HEK293 (cell line): ENCODE results near the gene TMEM63B.

Source experiments
- CTCF ChIA-PET: fragments of 350-600 bp; formaldehyde crosslinking; extraction: SDS; loops from one replicate; lab custom pipeline; 2021; ENCODE audit warnings: antibody characterized with exemption; lab: Yijun Ruan, JAX
- POLR2A ChIA-PET: fragments of 300-600 bp; formaldehyde crosslinking; extraction: SDS; loops from one replicate; lab custom pipeline; 2020; ENCODE audit warnings: antibody characterized with exemption, inconsistent platforms; lab: Yijun Ruan, JAX
- H3K27ac ChIP-seq: fragments of 200-500 bp; sonication (Bioruptor generic); 2 replicates; pipeline ENCODE4 v1.5.1; 2014; ENCODE audit warnings: low read depth, low read length, control low read depth, inconsistent platforms; ENCODE audit errors: extremely low read depth
- H3K36me3 ChIP-seq, 2 experiments: fragments of 200-500 bp in 1 of 2; sonication (Bioruptor generic) in 1 of 2; 1 replicate in 1 of 2; 2 replicates in 1 of 2; pipeline ENCODE4 v1.5.1; 2014 to 2017; ENCODE audit warnings: inconsistent platforms in 2 of 2, low read length in 2 of 2; ENCODE audit not compliant: control insufficient read depth in 2 of 2, insufficient read depth in 1 of 2
- H3K4me1 ChIP-seq: fragments of 200-500 bp; sonication (Bioruptor generic); 2 replicates; pipeline ENCODE4 v1.5.1; 2014; ENCODE audit warnings: mild to moderate bottlenecking, low read length, inconsistent platforms; ENCODE audit not compliant: control insufficient read depth, insufficient read depth
- H3K4me3 ChIP-seq: 2 replicates; pipeline ENCODE4 v1.5.1; 2011; ENCODE audit warnings: low read depth, mild to moderate bottlenecking, control low read depth, low read length, moderate library complexity
- H3K9me3 ChIP-seq: fragments of 200-500 bp; sonication (Bioruptor generic); 2 replicates; pipeline ENCODE4 v1.5.1; 2014; ENCODE audit warnings: low read depth, low read length, inconsistent platforms; ENCODE audit not compliant: control insufficient read depth, insufficient read depth
- EGR2 ChIP-seq: fragments of 450-650 bp; formaldehyde crosslinking; IDR thresholded peaks from 2 replicates; pipeline ENCODE4 v1.5.1; 2016; ENCODE audit warnings: low read depth, missing biosample characterization, missing genetic modification characterization
- GLIS2 ChIP-seq: fragments of 450-650 bp; formaldehyde crosslinking; IDR thresholded peaks from 2 replicates; pipeline ENCODE4 v1.5.1; 2016; ENCODE audit warnings: missing biosample characterization, missing genetic modification characterization
- SP7 ChIP-seq: fragments of 450-650 bp; formaldehyde crosslinking; IDR thresholded peaks from 2 replicates; pipeline ENCODE4 v1.5.1; 2016; ENCODE audit warnings: missing biosample characterization, missing genetic modification characterization
- ZBTB6 ChIP-seq: fragments of 450-650 bp; formaldehyde crosslinking; IDR thresholded peaks from 2 replicates; pipeline ENCODE4 v1.5.1; 2017; ENCODE audit warnings: missing biosample characterization, missing genetic modification characterization
- ZFHX2 ChIP-seq: fragments of 450-650 bp; formaldehyde crosslinking; conservative IDR thresholded peaks from 2 replicates; pipeline ENCODE4 v1.5.1; 2016; ENCODE audit warnings: missing biosample characterization, missing genetic modification characterization
- ZFP69B ChIP-seq: fragments of 450-650 bp; formaldehyde crosslinking; IDR thresholded peaks from 2 replicates; pipeline ENCODE4 v1.5.1; 2016; ENCODE audit warnings: missing biosample characterization, missing genetic modification characterization
- ZNF133 ChIP-seq: fragments of 450-650 bp; formaldehyde crosslinking; IDR thresholded peaks from 2 replicates; pipeline ENCODE4 v1.5.1; 2016; ENCODE audit warnings: missing biosample characterization, missing genetic modification characterization
- ZNF146 ChIP-seq: fragments of 450-650 bp; formaldehyde crosslinking; IDR thresholded peaks from 2 replicates; pipeline ENCODE4 v1.5.1; 2016; ENCODE audit warnings: missing biosample characterization, missing genetic modification characterization
- ZNF274 ChIP-seq, 2 experiments: fragments of 200-500 bp in 1 of 2; fragments of 450-650 bp in 1 of 2; sonication (Bioruptor generic) in 1 of 2; formaldehyde crosslinking in 1 of 2; IDR thresholded peaks; 2 replicates each; pipeline versions ENCODE4 v1.5.1 to v1.6.1; 2014 to 2016; ENCODE audit warnings: borderline replicate concordance in 1 of 2, inconsistent platforms in 1 of 2, low read length in 1 of 2, missing biosample characterization in 1 of 2, missing genetic modification characterization in 1 of 2
- ZNF292 ChIP-seq: fragments of 450-650 bp; formaldehyde crosslinking; IDR thresholded peaks from 2 replicates; pipeline ENCODE4 v1.5.1; 2016; ENCODE audit warnings: low read depth, missing biosample characterization, missing genetic modification characterization, borderline replicate concordance
- ZNF350 ChIP-seq: fragments of 450-650 bp; formaldehyde crosslinking; IDR thresholded peaks from 2 replicates; pipeline ENCODE4 v1.5.0; 2017; ENCODE audit warnings: missing biosample characterization, mild to moderate bottlenecking, missing genetic modification characterization
- ZNF366 ChIP-seq: fragments of 450-650 bp; formaldehyde crosslinking; conservative IDR thresholded peaks from 2 replicates; pipeline ENCODE4 v1.5.1; 2016; ENCODE audit warnings: missing biosample characterization, missing genetic modification characterization
- ZNF529 ChIP-seq: fragments of 450-650 bp; formaldehyde crosslinking; IDR thresholded peaks from 2 replicates; pipeline ENCODE4 v1.5.1; 2017; ENCODE audit warnings: missing genetic modification characterization, missing biosample characterization; ENCODE audit not compliant: insufficient replicate concordance
- ZNF544 ChIP-seq: fragments of 450-650 bp; formaldehyde crosslinking; IDR thresholded peaks from 2 replicates; pipeline ENCODE4 v1.5.0; 2017; ENCODE audit warnings: missing biosample characterization, missing genetic modification characterization
- ZNF600 ChIP-seq: fragments of 450-650 bp; formaldehyde crosslinking; IDR thresholded peaks from 2 replicates; pipeline ENCODE4 v1.5.1; 2016; ENCODE audit warnings: missing biosample characterization, missing genetic modification characterization
- ZNF624 ChIP-seq: fragments of 450-650 bp; formaldehyde crosslinking; IDR thresholded peaks from 2 replicates; pipeline ENCODE4 v1.5.1; 2017; ENCODE audit warnings: missing biosample characterization, missing genetic modification characterization
- ZNF776 ChIP-seq: fragments of 450-650 bp; formaldehyde crosslinking; IDR thresholded peaks from 2 replicates; pipeline ENCODE4 v1.5.0; 2017; ENCODE audit warnings: missing biosample characterization, missing genetic modification characterization, borderline replicate concordance
- ZSCAN4 ChIP-seq: fragments of 450-650 bp; formaldehyde crosslinking; IDR thresholded peaks from 2 replicates; pipeline ENCODE4 v1.5.1; 2017; ENCODE audit warnings: missing biosample characterization, missing genetic modification characterization
- TF ChIP-seq, protein P1 (sequence below): fragments of 450-650 bp; formaldehyde crosslinking; IDR thresholded peaks from 2 replicates; pipeline ENCODE4 v1.5.1; 2016; ENCODE audit warnings: missing biosample characterization, missing genetic modification characterization
- TF ChIP-seq, protein P2 (sequence below): fragments of 450-650 bp; formaldehyde crosslinking; IDR thresholded peaks from 2 replicates; pipeline ENCODE4 v1.5.1; 2016; ENCODE audit warnings: missing biosample characterization, missing genetic modification characterization

The TMEM63B gene

GRCh38 chr6:44133981-44134711 lies 6.8 kb downstream of the TMEM63B start:
- POLR2A ChIA-PET: interaction anchor here (0.6 to 3.3 kb wide), 9 partner anchors 9 to 171 kb away, joined by 3 to 18 read pairs (median 3); partner anchors contain the start of gene HSP90AB1

GRCh38 chr6:44135173-44135758 lies 7.9 kb downstream of the TMEM63B start:
- TF ChIP-seq ZNF350 (tag by site-specific recombination): no peak
- TF ChIP-seq ZNF133: no peak
- TF ChIP-seq, protein P1, sequence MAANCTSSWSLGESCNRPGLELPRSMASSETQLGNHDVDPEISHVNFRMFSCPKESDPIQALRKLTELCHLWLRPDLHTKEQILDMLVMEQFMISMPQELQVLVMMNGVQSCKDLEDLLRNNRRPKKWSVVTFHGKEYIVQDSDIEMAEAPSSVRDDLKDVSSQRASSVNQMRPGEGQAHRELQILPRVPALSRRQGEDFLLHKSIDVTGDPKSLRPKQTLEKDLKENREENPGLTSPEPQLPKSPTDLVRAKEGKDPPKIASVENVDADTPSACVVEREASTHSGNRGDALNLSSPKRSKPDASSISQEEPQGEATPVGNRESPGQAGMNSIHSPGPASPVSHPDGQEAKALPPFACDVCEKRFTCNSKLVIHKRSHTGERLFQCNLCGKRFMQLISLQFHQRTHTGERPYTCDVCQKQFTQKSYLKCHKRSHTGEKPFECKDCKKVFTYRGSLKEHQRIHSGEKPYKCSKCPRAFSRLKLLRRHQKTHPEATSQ (tag by site-specific recombination): no peak
- TF ChIP-seq ZNF600 (tag by site-specific recombination): no peak
- no peak for TF ChIP-seq ZBTB6
- no peak for TF ChIP-seq ZNF292 (tag by site-specific recombination)
- no peak for TF ChIP-seq ZNF624 (tag by site-specific recombination)
- TF ChIP-seq SP7 (tag by site-specific recombination): no peak
- TF ChIP-seq ZNF274 (IDR thresholded peaks at IDR 0.05; ENCODE audit: low read length): no peak
- TF ChIP-seq ZNF274 (tag by site-specific recombination; IDR thresholded peaks at IDR 0.05; ENCODE audit: borderline replicate concordance): no peak
- TF ChIP-seq GLIS2 (tag by site-specific recombination): no peak
- no peak for TF ChIP-seq ZNF776 (tag by site-specific recombination)
- TF ChIP-seq ZNF146 (tag by site-specific recombination): no peak
- TF ChIP-seq ZNF544 (tag by site-specific recombination): no peak
- TF ChIP-seq, protein P2, sequence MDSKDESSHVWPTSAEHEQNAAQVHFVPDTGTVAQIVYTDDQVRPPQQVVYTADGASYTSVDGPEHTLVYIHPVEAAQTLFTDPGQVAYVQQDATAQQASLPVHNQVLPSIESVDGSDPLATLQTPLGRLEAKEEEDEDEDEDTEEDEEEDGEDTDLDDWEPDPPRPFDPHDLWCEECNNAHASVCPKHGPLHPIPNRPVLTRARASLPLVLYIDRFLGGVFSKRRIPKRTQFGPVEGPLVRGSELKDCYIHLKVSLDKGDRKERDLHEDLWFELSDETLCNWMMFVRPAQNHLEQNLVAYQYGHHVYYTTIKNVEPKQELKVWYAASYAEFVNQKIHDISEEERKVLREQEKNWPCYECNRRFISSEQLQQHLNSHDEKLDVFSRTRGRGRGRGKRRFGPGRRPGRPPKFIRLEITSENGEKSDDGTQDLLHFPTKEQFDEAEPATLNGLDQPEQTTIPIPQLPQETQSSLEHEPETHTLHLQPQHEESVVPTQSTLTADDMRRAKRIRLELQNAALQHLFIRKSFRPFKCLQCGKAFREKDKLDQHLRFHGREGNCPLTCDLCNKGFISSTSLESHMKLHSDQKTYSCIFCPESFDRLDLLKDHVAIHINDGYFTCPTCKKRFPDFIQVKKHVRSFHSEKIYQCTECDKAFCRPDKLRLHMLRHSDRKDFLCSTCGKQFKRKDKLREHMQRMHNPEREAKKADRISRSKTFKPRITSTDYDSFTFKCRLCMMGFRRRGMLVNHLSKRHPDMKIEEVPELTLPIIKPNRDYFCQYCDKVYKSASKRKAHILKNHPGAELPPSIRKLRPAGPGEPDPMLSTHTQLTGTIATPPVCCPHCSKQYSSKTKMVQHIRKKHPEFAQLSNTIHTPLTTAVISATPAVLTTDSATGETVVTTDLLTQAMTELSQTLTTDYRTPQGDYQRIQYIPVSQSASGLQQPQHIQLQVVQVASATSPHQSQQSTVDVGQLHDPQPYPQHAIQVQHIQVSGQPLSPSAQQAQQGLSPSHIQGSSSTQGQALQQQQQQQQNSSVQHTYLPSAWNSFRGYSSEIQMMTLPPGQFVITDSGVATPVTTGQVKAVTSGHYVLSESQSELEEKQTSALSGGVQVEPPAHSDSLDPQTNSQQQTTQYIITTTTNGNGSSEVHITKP (tag by site-specific recombination): no peak
- Histone ChIP-seq H3K36me3 (peaks cover 4 to 37% of the 10 kb centered on the region in 2 experiments; a peak in 2 of 3 replicates), H3K4me1 (peaks cover 7% of the 10 kb centered on the region), H3K27ac (no peak overlapping the region), H3K9me3 (no peaks in the 10 kb centered on the region), H3K4me3 (no peak overlapping the region)
- ChIA-PET POLR2A (interaction anchor here (2.0 kb wide), 1 partner anchor 8 kb away, joined by 5 read pairs; the partner anchor contains the start of genes MRPL14 and TMEM63B), CTCF (interaction anchor here (1.0 to 4.8 kb wide), 3 partner anchors 11 to 39 kb away, joined by 3 to 29 read pairs (median 8); no protein-coding TSS in a partner anchor)

More at GRCh38 chr6:44133981-44134711, 6.8 kb downstream of the TMEM63B start:
- H3K36me3 ChIP-seq: peaks cover 4 to 27% of the 10 kb centered on the region in 2 experiments; a peak in 2 of 3 replicates
- no peaks in the 10 kb centered on the region for H3K9me3 ChIP-seq
- no peak overlapping the region for H3K27ac ChIP-seq
- no peak overlapping the region for H3K4me3 ChIP-seq
- CTCF ChIA-PET: interaction anchor here (0.7 to 4.8 kb wide), 5 partner anchors 16 to 364 kb away, joined by 3 to 29 read pairs (median 4); no protein-coding TSS in a partner anchor
- TF ChIP-seq ZNF366 (no peak), ZFP69B (no peak), ZFHX2 (tag by site-specific recombination) (peak; percentile 63; the same call in 1 of the 2 replicates), ZSCAN4 (tag by site-specific recombination) (no peak), EGR2 (tag by site-specific recombination) (peak; percentile 56), ZNF529 (tag by site-specific recombination) (no peak)
- H3K4me1 ChIP-seq: peaks cover 7% of the 10 kb centered on the region
